GM18508 (cell line): Measurements from ENCODE around the gene CFAP65.

Experiments
- ATAC-seq: cut with Tn5 transposase; IDR thresholded peaks from one replicate; pipeline ENCODE4 v1.9.1; 2021; ENCODE audit warnings: moderate number of reproducible peaks; ENCODE audit not compliant: insufficient read depth, unreplicated experiment

CFAP65 gene

DNA sequence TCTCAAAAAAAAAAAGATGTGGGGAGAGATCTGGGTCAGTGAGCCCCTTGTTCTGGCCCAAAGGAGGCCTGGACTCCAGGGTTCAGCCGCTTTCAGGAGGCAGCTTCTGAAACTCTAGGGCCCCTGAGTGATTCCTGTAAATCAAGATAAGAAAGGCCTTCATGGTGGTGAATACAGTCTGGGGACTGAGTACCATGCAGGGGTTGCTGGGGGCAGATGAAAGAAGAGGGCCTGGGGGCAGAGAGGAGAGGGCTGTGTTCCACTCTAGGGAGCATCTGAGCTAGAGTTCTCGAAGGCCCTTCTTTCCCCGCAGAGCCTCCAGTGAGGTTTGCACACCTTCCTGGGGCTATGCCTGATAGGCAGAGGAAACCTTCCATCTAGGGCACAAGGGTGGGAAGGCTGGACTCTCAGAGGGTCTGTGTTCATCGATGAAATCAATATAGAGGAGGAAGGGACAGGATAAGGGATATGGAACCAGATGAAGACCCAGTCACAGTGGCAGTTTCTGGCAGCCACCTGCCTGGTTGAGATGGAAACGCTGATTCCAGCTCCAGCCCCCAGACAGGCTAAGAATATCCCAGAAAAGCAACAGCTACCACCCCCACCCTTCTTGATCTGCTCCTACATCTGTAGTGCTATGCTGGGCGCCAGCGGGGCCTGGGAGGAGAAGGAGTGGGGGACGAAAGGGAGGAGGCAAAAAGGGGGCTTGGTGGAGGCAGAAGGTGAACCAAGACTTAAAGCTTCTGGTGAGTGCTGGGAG, 86.6 kb downstream of the CFAP65 start:
- ATAC-seq, result no peak

DNA sequence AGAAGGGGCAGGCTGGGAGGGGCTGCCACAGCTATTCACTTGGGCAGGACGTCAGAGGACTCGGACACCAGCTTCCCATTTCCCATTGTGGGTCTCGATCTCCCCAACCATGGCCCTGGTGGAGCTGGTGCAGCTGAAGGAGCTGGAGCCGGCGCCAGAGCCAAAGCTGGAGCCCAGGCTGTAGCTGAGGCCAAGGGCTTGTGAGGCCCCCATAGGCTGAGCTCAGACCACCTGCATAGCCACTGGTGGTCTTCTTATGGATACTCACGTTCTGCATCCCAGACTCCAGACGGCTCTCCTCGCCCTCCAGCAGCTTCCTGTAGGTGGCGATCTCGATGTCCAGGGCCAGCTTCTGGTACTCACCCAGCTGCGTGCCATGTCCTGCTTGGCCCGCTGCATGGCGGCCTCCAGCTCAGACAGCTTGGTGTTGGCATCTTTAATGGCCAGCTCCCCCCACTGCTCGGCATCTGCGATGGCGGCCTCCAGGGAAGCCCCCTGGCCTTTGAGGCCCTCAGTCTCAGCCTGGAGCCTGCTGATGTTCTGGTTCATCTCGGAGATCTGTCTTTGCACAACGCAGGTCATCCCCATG, 87.9 kb downstream of the CFAP65 start:
- no peak for ATAC-seq
